HepG2 (cell line): Measurements from ENCODE around the gene BUB1. TPM values are rescaled to one million over a fixed set of nuclear protein-coding genes. Genes with fewer than 3 reads are reported as not detected.

Experiments
- ATAC-seq: fragments of 200-7000 bp; cut with Tn5 transposase; 3 replicates; pipeline ENCODE4 v1.9.1; 2020; ENCODE audit warnings: mild to moderate bottlenecking, moderate library complexity
- BruUV-seq: library from RNA; stranded (reverse); fragments of 400-500 nt; replicated peaks from 2 replicates; lab custom pipeline; 2021; lab: Mats Ljungman, UMichigan
- CTCF ChIA-PET: fragments of 300-600 bp; formaldehyde crosslinking; extraction: SDS; loops from one replicate; lab custom pipeline; 2021; ENCODE audit warnings: low total read pairs, inconsistent platforms, low intra/inter-chr PET ratio; lab: Yijun Ruan, JAX
- POLR2A ChIA-PET: fragments of 350-600 bp; sonication (Branson Sonifier 250); formaldehyde crosslinking; loops from one replicate; lab custom pipeline; 2020; ENCODE audit warnings: antibody characterized with exemption, inconsistent platforms; lab: Yijun Ruan, JAX
- DNase-seq: peaks from one replicate; pipeline ENCODE4 v3.0.0-alpha.2; 2015; ENCODE audit warnings: low spot score
- FAIRE-seq: peaks from 3 replicates; lab custom pipeline; 2011; peaks lifted over from hg19 to GRCh38; lab: Jason Lieb, UNC
- H2AFZ ChIP-seq: one replicate; pipeline ENCODE4 v1.6.1; 2011; ENCODE audit warnings: low read length, inconsistent platforms
- H3K27ac ChIP-seq: fragments of 300-600 bp; 3 replicates; pipeline ENCODE4 v1.8.0; 2011; ENCODE audit warnings: mixed run types, mild to moderate bottlenecking, mixed read lengths, low read length, inconsistent platforms; ENCODE audit not compliant: insufficient read depth; ENCODE audit errors: extremely low read length
- H3K27me3 ChIP-seq, 2 experiments: fragments of 200-600 bp in 1 of 2; 2 replicates in 1 of 2; 3 replicates in 1 of 2; pipeline versions ENCODE4 v1.6.0 to v1.8.0; 2011; ENCODE audit warnings: low read length in 2 of 2, mild to moderate bottlenecking in 2 of 2, moderate library complexity in 2 of 2, inconsistent platforms in 1 of 2; ENCODE audit not compliant: insufficient read depth in 2 of 2, control insufficient read depth in 1 of 2
- H3K36me3 ChIP-seq, 2 experiments: fragments of 200-600 bp in 1 of 2; replicated peaks in 1 of 2; 2 replicates in 1 of 2; 3 replicates in 1 of 2; pipeline versions ENCODE4 v1.5.1 to v1.8.0; 2011; ENCODE audit warnings: low read length in 2 of 2, inconsistent platforms in 1 of 2; ENCODE audit not compliant: insufficient read depth in 2 of 2, control insufficient read depth in 1 of 2
- H3K4me1 ChIP-seq: 2 replicates; pipeline ENCODE4 v1.5.1; 2012; ENCODE audit warnings: low read length, inconsistent platforms; ENCODE audit not compliant: insufficient read depth
- H3K4me2 ChIP-seq: 2 replicates; pipeline ENCODE4 v1.6.0; 2011; ENCODE audit warnings: low read depth, low read length, inconsistent platforms
- H3K4me3 ChIP-seq, 3 experiments: fragments of 200-600 bp in 1 of 3; sonication (generic), shearing (Covaris generic) in 1 of 3; replicated peaks in 1 of 3; 2 replicates each; pipeline ENCODE4 v1.5.1; 2011 to 2016; ENCODE audit warnings: low read length in 3 of 3, inconsistent platforms in 2 of 3, low read depth in 2 of 3, mild to moderate bottlenecking in 2 of 3, control low read depth in 1 of 3, mixed read lengths in 1 of 3; ENCODE audit not compliant: insufficient read depth in 1 of 3
- H3K79me2 ChIP-seq: one replicate; pipeline ENCODE4 v1.6.1; 2011; ENCODE audit warnings: low read length, inconsistent platforms; ENCODE audit not compliant: insufficient read depth
- H3K9ac ChIP-seq: 2 replicates; pipeline ENCODE4 v1.6.0; 2011; ENCODE audit warnings: mild to moderate bottlenecking, low read depth, low read length, inconsistent platforms; ENCODE audit not compliant: insufficient read depth
- H3K9me3 ChIP-seq: 2 replicates; pipeline ENCODE4 v1.5.1; 2012; ENCODE audit warnings: mild to moderate bottlenecking, low read length
- H4K20me1 ChIP-seq: 2 replicates; pipeline ENCODE4 v1.6.0; 2011; ENCODE audit warnings: inconsistent platforms, mild to moderate bottlenecking, low read length, moderate library complexity; ENCODE audit not compliant: insufficient read depth
- CHD2 ChIP-seq: IDR thresholded peaks from 2 replicates; pipeline ENCODE4 v1.6.1; 2011; ENCODE audit warnings: low read depth, low read length, improper control_type of control experiment
- FOXJ3 ChIP-seq: sonication (generic); formaldehyde crosslinking; IDR thresholded peaks from 2 replicates; pipeline ENCODE4 v1.4.0; 2020; ENCODE audit warnings: missing genetic modification reagents, mild to moderate bottlenecking, borderline replicate concordance
- KDM3A ChIP-seq: IDR thresholded peaks from 2 replicates; pipeline ENCODE4 v1.6.1; 2018; ENCODE audit warnings: low read depth, missing compliant biosample characterization
- RFXANK ChIP-seq: IDR thresholded peaks from 2 replicates; pipeline ENCODE4 v1.6.1; 2016
- SSRP1 ChIP-seq: IDR thresholded peaks from 2 replicates; pipeline ENCODE4 v1.6.1; 2016; ENCODE audit warnings: control low read depth
- ZBTB38 ChIP-seq: sonication (generic); formaldehyde crosslinking; IDR thresholded peaks from 2 replicates; pipeline ENCODE4 v1.5.1; 2020; ENCODE audit warnings: mild to moderate bottlenecking, missing genetic modification reagents
- ZNF232 ChIP-seq: sonication (generic); formaldehyde crosslinking; IDR thresholded peaks from 2 replicates; pipeline ENCODE4 v1.4.0; 2020; ENCODE audit warnings: missing genetic modification reagents, borderline replicate concordance
- ZNF430 ChIP-seq: sonication (generic); formaldehyde crosslinking; IDR thresholded peaks from 2 replicates; pipeline ENCODE4 v1.9.0; 2021; ENCODE audit warnings: mild to moderate bottlenecking, missing genetic modification reagents
- WGBS: methylation state at CpG from one replicate; pipeline ENCODE4 v1.1.6; 2017; ENCODE audit warnings: low lambda C conversion rate; 5-methylcytosine and 5-hydroxymethylcytosine counted together
- in situ Hi-C: cut with HindIII; loops from 2 replicates; pipeline ENCODE4 v1.10.0; 2017; ENCODE audit warnings: low pct_unique_long_range_greater_than_20kb; ENCODE audit not compliant: extremely low pct_ligation_motif_present
- intact Hi-C: fragments of 100-400 bp; cut with micrococcal nuclease; formaldehyde crosslinking; loops from one replicate; pipeline ENCODE4 v1.10.0; 2022; ENCODE audit not compliant: unreplicated experiment
- polyA plus RNA-seq, 8 experiments: library from polyadenylated mRNA; depleted of rRNA in 3 of 8; stranded (reverse) in 7 of 8; unstranded in 1 of 8; fragments of >200 nt; fragmentation: Illumina TruSeq in 4 of 8; extraction: Trizol in 4 of 8; gene quantifications; 2 replicates each; pipeline versions ENCODE4 v1.2.1 to v1.2.3, GENCODE V29; 2011 to 2016; ENCODE audit warnings: low read depth in 4 of 8, missing spikeins in 1 of 8, mixed read lengths in 1 of 8; ENCODE audit not compliant: insufficient read depth in 1 of 8
- total RNA-seq, 5 experiments: library from RNA; depleted of rRNA; stranded (reverse); fragments of >200 nt; fragmentation: Illumina TruSeq; extraction: Trizol; gene quantifications; 2 replicates each; pipeline ENCODE4 v1.2.3, GENCODE V29; 2016; ENCODE audit warnings: low read depth in 1 of 5
- TF ChIP-seq, protein P1 (sequence below): sonication (generic); formaldehyde crosslinking; IDR thresholded peaks from 2 replicates; pipeline ENCODE4 v1.5.1; 2020; ENCODE audit warnings: mild to moderate bottlenecking, missing genetic modification reagents, moderate library complexity
- TF ChIP-seq, protein P2 (sequence below): sonication (generic); formaldehyde crosslinking; IDR thresholded peaks from 2 replicates; pipeline ENCODE4 v1.8.0; 2022; ENCODE audit warnings: missing genetic modification reagents, mild to moderate bottlenecking, inconsistent platforms, borderline replicate concordance

Gene BUB1
- total and polyA plus RNA-seq, 2 of the 13 experiments (the other 11 are each of a cell fraction or from before 2014, with no cell fraction given): 27.8 to 52.6 TPM

DNA sequence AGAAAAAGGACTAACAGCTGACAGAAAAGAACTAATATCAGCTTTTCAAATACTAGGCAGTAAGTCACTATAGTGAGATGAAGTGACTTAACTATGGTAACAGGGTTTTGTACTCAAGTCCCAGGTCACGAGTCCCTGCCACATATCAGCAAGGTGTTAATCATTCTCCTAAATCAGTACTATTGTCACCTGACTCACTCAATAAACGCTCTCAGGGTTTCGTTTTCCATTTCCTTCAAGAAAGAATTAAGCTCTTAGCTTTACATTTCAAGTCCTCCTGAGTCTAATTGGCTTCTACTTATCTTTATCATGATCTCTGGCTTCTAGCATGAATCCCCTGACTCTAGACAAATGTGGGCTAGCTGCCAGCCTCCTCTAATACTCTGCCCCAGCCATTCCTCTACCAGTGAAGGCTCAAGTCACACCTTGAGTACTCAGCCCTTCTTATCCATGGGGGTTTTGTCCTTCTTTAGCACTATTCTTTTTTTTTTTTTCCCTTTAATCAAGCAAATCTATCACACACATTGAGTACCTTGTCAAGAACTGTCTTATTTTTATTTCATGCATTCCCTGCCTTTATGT lies 20.0 kb downstream of the BUB1 start:
- Histone ChIP-seq H2AFZ (no peak overlapping the region), H3K9ac (no peak overlapping the region), H3K4me3 (no peak overlapping the region), H3K4me1 (no peaks in the 10 kb centered on the region), H3K27ac (no peak overlapping the region), H3K36me3 (peaks cover 32 to 97% of the 10 kb centered on the region in 2 experiments), H3K4me2 (no peak overlapping the region), H3K27me3 (no peaks in the 10 kb centered on the region), H4K20me1 (no peaks in the 10 kb centered on the region), H3K9me3 (no peaks in the 10 kb centered on the region), H3K79me2 (no peaks in the 10 kb centered on the region)
- no peak for FAIRE-seq
- DNase-seq: no peak
- WGBS: 94% methylated on average over 3 of the region's 3 CpGs
- in situ Hi-C loops: no loop called here
- intact Hi-C loops: no loop called here
- ChIA-PET CTCF (no interaction called here), POLR2A (no interaction called here)
- BruUV-seq: no TSS peak
- TF ChIP-seq CHD2 (no peak), SSRP1 (no peak), ZNF232 (CRISPR knock-in tag) (no peak), ZBTB38 (CRISPR knock-in tag) (no peak), RFXANK (no peak), KDM3A (CRISPR knock-in tag) (no peak), ZNF430 (CRISPR knock-in tag) (no peak), FOXJ3 (CRISPR knock-in tag) (no peak)
- TF ChIP-seq, protein P1, sequence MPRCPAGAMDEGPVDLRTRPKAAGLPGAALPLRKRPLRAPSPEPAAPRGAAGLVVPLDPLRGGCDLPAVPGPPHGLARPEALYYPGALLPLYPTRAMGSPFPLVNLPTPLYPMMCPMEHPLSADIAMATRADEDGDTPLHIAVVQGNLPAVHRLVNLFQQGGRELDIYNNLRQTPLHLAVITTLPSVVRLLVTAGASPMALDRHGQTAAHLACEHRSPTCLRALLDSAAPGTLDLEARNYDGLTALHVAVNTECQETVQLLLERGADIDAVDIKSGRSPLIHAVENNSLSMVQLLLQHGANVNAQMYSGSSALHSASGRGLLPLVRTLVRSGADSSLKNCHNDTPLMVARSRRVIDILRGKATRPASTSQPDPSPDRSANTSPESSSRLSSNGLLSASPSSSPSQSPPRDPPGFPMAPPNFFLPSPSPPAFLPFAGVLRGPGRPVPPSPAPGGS (CRISPR knock-in tag): no peak
- TF ChIP-seq, protein P2, sequence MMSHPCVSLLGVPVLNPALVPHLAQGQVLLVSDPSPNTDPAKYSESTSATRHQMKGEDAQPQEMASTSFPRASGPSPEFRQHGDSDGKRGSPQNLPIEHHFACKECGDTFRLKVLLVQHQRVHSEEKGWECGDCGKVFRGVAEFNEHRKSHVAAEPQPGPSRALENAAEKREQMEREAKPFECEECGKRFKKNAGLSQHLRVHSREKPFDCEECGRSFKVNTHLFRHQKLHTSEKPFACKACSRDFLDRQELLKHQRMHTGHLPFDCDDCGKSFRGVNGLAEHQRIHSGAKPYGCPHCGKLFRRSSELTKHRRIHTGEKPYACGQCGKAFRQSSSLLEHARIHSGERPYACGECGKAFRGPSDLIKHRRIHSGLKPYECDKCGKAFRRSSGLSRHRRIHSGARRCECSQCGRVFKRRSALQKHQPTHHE: no peak
- no peak for ATAC-seq
